HepG2 (cell line): Measurements from ENCODE around the gene TRIM44. TPM values are rescaled to one million over a fixed set of nuclear protein-coding genes. Genes with fewer than 3 reads are reported as not detected.

ENCODE experiments used
- ATAC-seq: fragments of 200-7000 bp; cut with Tn5 transposase; 3 replicates; pipeline ENCODE4 v1.9.1; 2020; ENCODE audit warnings: mild to moderate bottlenecking, moderate library complexity
- BruUV-seq: library from RNA; stranded (reverse); fragments of 400-500 nt; replicated peaks from 2 replicates; lab custom pipeline; 2021; lab: Mats Ljungman, UMichigan
- CTCF ChIA-PET: fragments of 300-600 bp; formaldehyde crosslinking; extraction: SDS; loops from one replicate; lab custom pipeline; 2021; ENCODE audit warnings: low total read pairs, inconsistent platforms, low intra/inter-chr PET ratio; lab: Yijun Ruan, JAX
- POLR2A ChIA-PET: fragments of 350-600 bp; sonication (Branson Sonifier 250); formaldehyde crosslinking; loops from one replicate; lab custom pipeline; 2020; ENCODE audit warnings: antibody characterized with exemption, inconsistent platforms; lab: Yijun Ruan, JAX
- DNase-seq: peaks from one replicate; pipeline ENCODE4 v3.0.0-alpha.2; 2015; ENCODE audit warnings: low spot score
- FAIRE-seq: peaks from 3 replicates; lab custom pipeline; 2011; peaks lifted over from hg19 to GRCh38; lab: Jason Lieb, UNC
- H2AFZ ChIP-seq: one replicate; pipeline ENCODE4 v1.6.1; 2011; ENCODE audit warnings: low read length, inconsistent platforms
- H3K27ac ChIP-seq: fragments of 300-600 bp; 3 replicates; pipeline ENCODE4 v1.8.0; 2011; ENCODE audit warnings: mixed run types, mild to moderate bottlenecking, mixed read lengths, low read length, inconsistent platforms; ENCODE audit not compliant: insufficient read depth; ENCODE audit errors: extremely low read length
- H3K27me3 ChIP-seq, 2 experiments: fragments of 200-600 bp in 1 of 2; 2 replicates in 1 of 2; 3 replicates in 1 of 2; pipeline versions ENCODE4 v1.6.0 to v1.8.0; 2011; ENCODE audit warnings: low read length in 2 of 2, mild to moderate bottlenecking in 2 of 2, moderate library complexity in 2 of 2, inconsistent platforms in 1 of 2; ENCODE audit not compliant: insufficient read depth in 2 of 2, control insufficient read depth in 1 of 2
- H3K36me3 ChIP-seq, 2 experiments: fragments of 200-600 bp in 1 of 2; replicated peaks in 1 of 2; 2 replicates in 1 of 2; 3 replicates in 1 of 2; pipeline versions ENCODE4 v1.5.1 to v1.8.0; 2011; ENCODE audit warnings: low read length in 2 of 2, inconsistent platforms in 1 of 2; ENCODE audit not compliant: insufficient read depth in 2 of 2, control insufficient read depth in 1 of 2
- H3K4me1 ChIP-seq: 2 replicates; pipeline ENCODE4 v1.5.1; 2012; ENCODE audit warnings: low read length, inconsistent platforms; ENCODE audit not compliant: insufficient read depth
- H3K4me2 ChIP-seq: 2 replicates; pipeline ENCODE4 v1.6.0; 2011; ENCODE audit warnings: low read depth, low read length, inconsistent platforms
- H3K4me3 ChIP-seq, 3 experiments: fragments of 200-600 bp in 1 of 3; sonication (generic), shearing (Covaris generic) in 1 of 3; replicated peaks in 1 of 3; 2 replicates each; pipeline ENCODE4 v1.5.1; 2011 to 2016; ENCODE audit warnings: low read length in 3 of 3, inconsistent platforms in 2 of 3, low read depth in 2 of 3, mild to moderate bottlenecking in 2 of 3, control low read depth in 1 of 3, mixed read lengths in 1 of 3; ENCODE audit not compliant: insufficient read depth in 1 of 3
- H3K79me2 ChIP-seq: one replicate; pipeline ENCODE4 v1.6.1; 2011; ENCODE audit warnings: low read length, inconsistent platforms; ENCODE audit not compliant: insufficient read depth
- H3K9ac ChIP-seq: 2 replicates; pipeline ENCODE4 v1.6.0; 2011; ENCODE audit warnings: mild to moderate bottlenecking, low read depth, low read length, inconsistent platforms; ENCODE audit not compliant: insufficient read depth
- H3K9me3 ChIP-seq: 2 replicates; pipeline ENCODE4 v1.5.1; 2012; ENCODE audit warnings: mild to moderate bottlenecking, low read length
- H4K20me1 ChIP-seq: 2 replicates; pipeline ENCODE4 v1.6.0; 2011; ENCODE audit warnings: inconsistent platforms, mild to moderate bottlenecking, low read length, moderate library complexity; ENCODE audit not compliant: insufficient read depth
- AGO2 ChIP-seq: fragments of 200-400 bp; formaldehyde crosslinking; optimal IDR thresholded peaks from 2 replicates; pipeline ENCODE3; 2017; ENCODE audit warnings: mild to moderate bottlenecking, low read depth, low read length, moderate library complexity
- ASH2L ChIP-seq: fragments of 300-600, 200-600 bp; sonication (generic); IDR thresholded peaks from 2 replicates; pipeline ENCODE4 v1.7.0; 2017; ENCODE audit warnings: low read depth, mild to moderate bottlenecking, moderate library complexity, mixed read lengths, low read length; ENCODE audit not compliant: insufficient read length
- BCL6 ChIP-seq: IDR thresholded peaks from 2 replicates; pipeline ENCODE4 v1.6.1; 2016; ENCODE audit warnings: missing genetic modification reagents, missing compliant biosample characterization
- GTF2F1 ChIP-seq: fragments of 150-350 bp; IDR thresholded peaks from 2 replicates; pipeline ENCODE4 v1.6.1; 2014; ENCODE audit warnings: low read length
- JUND ChIP-seq: sonication (generic); formaldehyde crosslinking; IDR thresholded peaks from 2 replicates; pipeline ENCODE4 v1.8.0; 2022; ENCODE audit warnings: mild to moderate bottlenecking, missing genetic modification reagents
- KLF11 ChIP-seq: IDR thresholded peaks from 2 replicates; pipeline ENCODE4 v1.6.1; 2016; ENCODE audit warnings: missing compliant biosample characterization
- MED13 ChIP-seq: sonication (generic); formaldehyde crosslinking; IDR thresholded peaks from 2 replicates; pipeline ENCODE4 v1.5.0; 2020; ENCODE audit warnings: missing genetic modification reagents
- PTBP1 ChIP-seq: fragments of 200-400 bp; formaldehyde crosslinking; IDR thresholded peaks from 2 replicates; pipeline ENCODE4 v1.6.1; 2018; ENCODE audit warnings: low read length, low read depth; ENCODE audit not compliant: poor library complexity, severe bottlenecking
- RCOR2 ChIP-seq: IDR thresholded peaks from 2 replicates; pipeline ENCODE4 v1.6.1; 2016; ENCODE audit warnings: missing biosample characterization, missing genetic modification reagents
- SIX1 ChIP-seq: sonication (generic); formaldehyde crosslinking; IDR thresholded peaks from 2 replicates; pipeline ENCODE4 v1.4.0; 2020; ENCODE audit warnings: missing genetic modification reagents, borderline replicate concordance
- ZNF333 ChIP-seq: sonication (generic); formaldehyde crosslinking; IDR thresholded peaks from 2 replicates; pipeline ENCODE4 v1.4.0; 2020; ENCODE audit warnings: mild to moderate bottlenecking, missing genetic modification reagents, borderline replicate concordance
- ZSCAN12 ChIP-seq: sonication (generic); formaldehyde crosslinking; IDR thresholded peaks from 2 replicates; pipeline ENCODE4 v1.9.0; 2021; ENCODE audit warnings: mild to moderate bottlenecking, missing genetic modification reagents
- WGBS: methylation state at CpG from one replicate; pipeline ENCODE4 v1.1.6; 2017; ENCODE audit warnings: low lambda C conversion rate; 5-methylcytosine and 5-hydroxymethylcytosine counted together
- in situ Hi-C: cut with HindIII; loops from 2 replicates; pipeline ENCODE4 v1.10.0; 2017; ENCODE audit warnings: low pct_unique_long_range_greater_than_20kb; ENCODE audit not compliant: extremely low pct_ligation_motif_present
- intact Hi-C: fragments of 100-400 bp; cut with micrococcal nuclease; formaldehyde crosslinking; loops from one replicate; pipeline ENCODE4 v1.10.0; 2022; ENCODE audit not compliant: unreplicated experiment
- polyA plus RNA-seq, 8 experiments: library from polyadenylated mRNA; depleted of rRNA in 3 of 8; stranded (reverse) in 7 of 8; unstranded in 1 of 8; fragments of >200 nt; fragmentation: Illumina TruSeq in 4 of 8; extraction: Trizol in 4 of 8; gene quantifications; 2 replicates each; pipeline versions ENCODE4 v1.2.1 to v1.2.3, GENCODE V29; 2011 to 2016; ENCODE audit warnings: low read depth in 4 of 8, missing spikeins in 1 of 8, mixed read lengths in 1 of 8; ENCODE audit not compliant: insufficient read depth in 1 of 8
- total RNA-seq, 5 experiments: library from RNA; depleted of rRNA; stranded (reverse); fragments of >200 nt; fragmentation: Illumina TruSeq; extraction: Trizol; gene quantifications; 2 replicates each; pipeline ENCODE4 v1.2.3, GENCODE V29; 2016; ENCODE audit warnings: low read depth in 1 of 5
- TF ChIP-seq, protein P1 (sequence below): sonication (generic); formaldehyde crosslinking; IDR thresholded peaks from 2 replicates; pipeline ENCODE4 v1.5.0; 2020; ENCODE audit warnings: missing genetic modification reagents, mild to moderate bottlenecking, borderline replicate concordance
- TF ChIP-seq, protein P2 (sequence below): IDR thresholded peaks from 2 replicates; pipeline ENCODE4 v1.6.1; 2016; ENCODE audit warnings: low read depth, missing genetic modification reagents, missing compliant biosample characterization

TRIM44 gene
- total and polyA plus RNA-seq, 2 of the 13 experiments (the other 11 are each of a cell fraction or from before 2014, with no cell fraction given), result 22.7 to 50.3 TPM

- WGBS, result 100% methylated on average over 1 of the region's 1 CpG
- ChIA-PET CTCF (no interaction called here), POLR2A (no interaction called here)
- intact Hi-C loops, result no loop called here
- Histone ChIP-seq H3K27ac (no peak overlapping the region), H3K79me2 (peaks cover 59% of the 10 kb centered on the region), H3K4me3 (no peak overlapping the region), H3K27me3 (no peaks in the 10 kb centered on the region), H3K4me1 (peaks cover 12% of the 10 kb centered on the region), H4K20me1 (peaks cover 17% of the 10 kb centered on the region), H3K4me2 (no peak overlapping the region), H2AFZ (no peak overlapping the region), H3K36me3 (no peaks in the 10 kb centered on the region; a peak in 2 of 5 replicates), H3K9me3 (no peaks in the 10 kb centered on the region), H3K9ac (no peak overlapping the region)
- TF ChIP-seq, protein P1, sequence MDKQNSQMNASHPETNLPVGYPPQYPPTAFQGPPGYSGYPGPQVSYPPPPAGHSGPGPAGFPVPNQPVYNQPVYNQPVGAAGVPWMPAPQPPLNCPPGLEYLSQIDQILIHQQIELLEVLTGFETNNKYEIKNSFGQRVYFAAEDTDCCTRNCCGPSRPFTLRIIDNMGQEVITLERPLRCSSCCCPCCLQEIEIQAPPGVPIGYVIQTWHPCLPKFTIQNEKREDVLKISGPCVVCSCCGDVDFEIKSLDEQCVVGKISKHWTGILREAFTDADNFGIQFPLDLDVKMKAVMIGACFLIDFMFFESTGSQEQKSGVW (CRISPR knock-in tag), result no peak
- TF ChIP-seq SIX1 (no peak), RCOR2 (CRISPR knock-in tag) (no peak), PTBP1 (no peak), ZNF333 (CRISPR knock-in tag) (no peak), JUND (CRISPR knock-in tag) (no peak), KLF11 (no peak)
- BruUV-seq, result no TSS peak
- DNase-seq, result no peak
- ATAC-seq, result no peak
- FAIRE-seq, result no peak
- in situ Hi-C loops, result no loop called here
These were observed 13.5 kb downstream of the TRIM44 start for GRCh38 chr11:35675901-35676610.

DNA sequence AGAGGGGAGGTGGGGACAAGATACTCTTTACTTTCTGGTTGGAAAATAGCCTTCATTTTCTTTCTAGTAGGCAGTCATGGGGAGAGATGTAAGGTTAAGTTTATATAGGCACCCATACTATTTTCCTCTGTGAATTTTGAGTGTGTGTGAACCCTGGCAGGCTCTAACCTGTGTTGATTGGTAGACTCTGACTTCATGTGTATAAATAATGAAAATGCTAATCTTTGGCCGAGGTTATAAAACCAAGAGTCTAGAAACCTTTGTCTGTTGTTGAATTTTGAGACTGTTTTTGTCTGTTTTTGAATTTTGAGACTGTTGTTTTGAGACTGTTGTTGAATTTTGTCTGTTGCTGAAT is 14.0 kb downstream of the TRIM44 start:
- Histone ChIP-seq H4K20me1 (peaks cover 17% of the 10 kb centered on the region), H3K4me1 (peaks cover 18% of the 10 kb centered on the region), H3K27ac (no peak overlapping the region), H3K9ac (no peak overlapping the region), H3K36me3 (no peaks in the 10 kb centered on the region; a peak in 3 of 5 replicates), H2AFZ (no peak overlapping the region), H3K4me2 (no peak overlapping the region), H3K27me3 (no peaks in the 10 kb centered on the region), H3K4me3 (no peak overlapping the region), H3K79me2 (peaks cover 57% of the 10 kb centered on the region), H3K9me3 (no peaks in the 10 kb centered on the region)
- ChIA-PET POLR2A (no interaction called here), CTCF (no interaction called here)
- BruUV-seq, result no TSS peak
- ATAC-seq (no peak), FAIRE-seq (no peak), DNase-seq (no peak)
- in situ Hi-C loops, result no loop called here
- 84% methylated on average over 1 of the region's 1 CpG for WGBS
- intact Hi-C loops, result no loop called here
- no peak for TF ChIP-seq BCL6 (CRISPR knock-in tag)
- TF ChIP-seq, protein P2, sequence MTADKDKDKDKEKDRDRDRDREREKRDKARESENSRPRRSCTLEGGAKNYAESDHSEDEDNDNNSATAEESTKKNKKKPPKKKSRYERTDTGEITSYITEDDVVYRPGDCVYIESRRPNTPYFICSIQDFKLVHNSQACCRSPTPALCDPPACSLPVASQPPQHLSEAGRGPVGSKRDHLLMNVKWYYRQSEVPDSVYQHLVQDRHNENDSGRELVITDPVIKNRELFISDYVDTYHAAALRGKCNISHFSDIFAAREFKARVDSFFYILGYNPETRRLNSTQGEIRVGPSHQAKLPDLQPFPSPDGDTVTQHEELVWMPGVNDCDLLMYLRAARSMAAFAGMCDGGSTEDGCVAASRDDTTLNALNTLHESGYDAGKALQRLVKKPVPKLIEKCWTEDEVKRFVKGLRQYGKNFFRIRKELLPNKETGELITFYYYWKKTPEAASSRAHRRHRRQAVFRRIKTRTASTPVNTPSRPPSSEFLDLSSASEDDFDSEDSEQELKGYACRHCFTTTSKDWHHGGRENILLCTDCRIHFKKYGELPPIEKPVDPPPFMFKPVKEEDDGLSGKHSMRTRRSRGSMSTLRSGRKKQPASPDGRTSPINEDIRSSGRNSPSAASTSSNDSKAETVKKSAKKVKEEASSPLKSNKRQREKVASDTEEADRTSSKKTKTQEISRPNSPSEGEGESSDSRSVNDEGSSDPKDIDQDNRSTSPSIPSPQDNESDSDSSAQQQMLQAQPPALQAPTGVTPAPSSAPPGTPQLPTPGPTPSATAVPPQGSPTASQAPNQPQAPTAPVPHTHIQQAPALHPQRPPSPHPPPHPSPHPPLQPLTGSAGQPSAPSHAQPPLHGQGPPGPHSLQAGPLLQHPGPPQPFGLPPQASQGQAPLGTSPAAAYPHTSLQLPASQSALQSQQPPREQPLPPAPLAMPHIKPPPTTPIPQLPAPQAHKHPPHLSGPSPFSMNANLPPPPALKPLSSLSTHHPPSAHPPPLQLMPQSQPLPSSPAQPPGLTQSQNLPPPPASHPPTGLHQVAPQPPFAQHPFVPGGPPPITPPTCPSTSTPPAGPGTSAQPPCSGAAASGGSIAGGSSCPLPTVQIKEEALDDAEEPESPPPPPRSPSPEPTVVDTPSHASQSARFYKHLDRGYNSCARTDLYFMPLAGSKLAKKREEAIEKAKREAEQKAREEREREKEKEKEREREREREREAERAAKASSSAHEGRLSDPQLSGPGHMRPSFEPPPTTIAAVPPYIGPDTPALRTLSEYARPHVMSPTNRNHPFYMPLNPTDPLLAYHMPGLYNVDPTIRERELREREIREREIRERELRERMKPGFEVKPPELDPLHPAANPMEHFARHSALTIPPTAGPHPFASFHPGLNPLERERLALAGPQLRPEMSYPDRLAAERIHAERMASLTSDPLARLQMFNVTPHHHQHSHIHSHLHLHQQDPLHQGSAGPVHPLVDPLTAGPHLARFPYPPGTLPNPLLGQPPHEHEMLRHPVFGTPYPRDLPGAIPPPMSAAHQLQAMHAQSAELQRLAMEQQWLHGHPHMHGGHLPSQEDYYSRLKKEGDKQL (CRISPR knock-in tag), result no peak
- TF ChIP-seq ZSCAN12, result no peak
- TF ChIP-seq ASH2L, result no peak
- no peak for TF ChIP-seq AGO2
- no peak for TF ChIP-seq GTF2F1
- TF ChIP-seq MED13, result no peak
